ENCODE results near the gene ZBTB3.
A peak's percentile ranks its signal among the peaks of the same experiment; 100 is the strongest.
"Not testable (repeated sequence)": the region's sequence is repeated elsewhere in the genome, so short reads cannot be mapped to it uniquely, and the experiment has no call there.

ZBTB3 gene

DNA sequence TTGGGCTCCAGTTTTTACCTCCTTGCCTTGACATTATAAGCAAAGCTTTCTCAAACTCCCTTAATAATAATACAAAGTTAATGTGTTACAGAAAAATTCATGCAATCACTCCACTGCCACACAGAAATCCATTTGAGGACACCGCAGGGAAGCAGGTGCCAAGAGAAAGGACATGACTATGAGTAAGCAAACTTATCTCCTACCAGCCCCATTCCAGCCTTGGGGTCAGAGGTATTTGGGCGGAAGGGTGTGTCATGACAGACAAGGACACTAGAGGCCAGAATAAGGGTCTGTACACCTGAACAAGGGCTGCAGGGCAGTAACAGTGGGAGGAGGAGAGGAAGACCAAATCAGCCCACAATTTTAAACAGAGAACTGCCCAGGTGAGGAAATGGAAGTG, 40.6 kb downstream of the ZBTB3 start:
- DNase-seq, result no peak

DNA sequence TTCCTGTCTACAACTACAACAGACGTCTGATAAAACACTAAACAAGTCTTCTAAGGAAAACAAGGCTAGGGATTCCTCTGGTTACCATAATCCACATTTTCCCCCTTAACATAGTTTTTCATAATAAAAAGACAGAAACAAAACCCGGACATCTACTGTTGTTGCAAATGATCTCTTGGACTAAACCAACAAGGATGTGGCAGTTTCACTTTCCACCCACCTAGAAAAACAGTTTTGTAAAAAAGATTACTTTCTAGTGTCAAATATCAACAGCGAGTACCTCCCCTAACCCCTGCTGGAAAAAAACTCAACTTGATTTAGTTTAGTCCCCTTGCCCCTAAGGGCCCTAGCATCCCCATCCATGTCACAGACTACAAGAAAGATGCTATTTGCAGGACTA, 41.1 kb downstream of the ZBTB3 start:
- DNase-seq, result no peak

DNA sequence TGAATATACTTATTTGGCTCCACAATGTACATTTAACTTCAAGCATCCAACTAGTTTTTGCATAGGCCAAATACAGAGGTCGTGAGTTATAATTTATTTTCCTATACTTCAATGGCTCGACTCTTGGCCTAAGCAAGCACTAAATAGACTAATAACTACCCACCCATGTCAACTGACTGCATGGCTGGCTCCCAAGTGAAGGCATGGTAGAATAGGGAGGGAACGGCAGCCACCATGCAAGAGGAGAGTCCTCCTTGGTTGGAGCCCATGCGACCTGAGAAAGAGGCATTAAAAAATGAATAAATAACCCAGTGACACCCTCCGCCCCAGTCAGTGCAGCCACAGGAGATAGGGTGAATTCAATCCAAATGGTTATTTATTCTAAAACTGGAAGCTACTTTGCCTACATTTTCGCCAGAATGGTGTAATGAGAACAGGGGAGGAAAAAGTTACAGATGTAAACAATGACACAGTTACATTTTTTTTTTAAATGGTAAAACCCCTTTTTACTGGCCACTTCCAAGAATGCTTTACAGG, 41.6 kb downstream of the ZBTB3 start:
- no peak for DNase-seq

DNA sequence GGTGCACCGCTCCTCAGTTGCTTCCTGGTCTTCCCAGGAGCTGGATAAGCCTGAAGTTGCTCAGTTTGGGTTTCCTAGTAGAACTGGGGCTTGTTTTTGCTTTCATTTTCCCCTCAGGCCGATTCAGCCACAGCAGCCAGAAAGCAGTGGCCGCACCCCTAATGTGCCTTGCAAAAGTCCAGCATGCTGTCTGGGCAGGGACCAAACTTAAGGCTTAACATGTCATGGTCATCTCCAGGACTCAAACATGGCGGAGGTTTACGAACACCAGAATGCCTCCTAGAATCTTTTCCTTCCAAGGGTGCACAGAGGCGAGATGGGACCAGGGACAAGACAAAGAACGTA, 44.0 kb downstream of the ZBTB3 start:
- no peak for DNase-seq

DNA sequence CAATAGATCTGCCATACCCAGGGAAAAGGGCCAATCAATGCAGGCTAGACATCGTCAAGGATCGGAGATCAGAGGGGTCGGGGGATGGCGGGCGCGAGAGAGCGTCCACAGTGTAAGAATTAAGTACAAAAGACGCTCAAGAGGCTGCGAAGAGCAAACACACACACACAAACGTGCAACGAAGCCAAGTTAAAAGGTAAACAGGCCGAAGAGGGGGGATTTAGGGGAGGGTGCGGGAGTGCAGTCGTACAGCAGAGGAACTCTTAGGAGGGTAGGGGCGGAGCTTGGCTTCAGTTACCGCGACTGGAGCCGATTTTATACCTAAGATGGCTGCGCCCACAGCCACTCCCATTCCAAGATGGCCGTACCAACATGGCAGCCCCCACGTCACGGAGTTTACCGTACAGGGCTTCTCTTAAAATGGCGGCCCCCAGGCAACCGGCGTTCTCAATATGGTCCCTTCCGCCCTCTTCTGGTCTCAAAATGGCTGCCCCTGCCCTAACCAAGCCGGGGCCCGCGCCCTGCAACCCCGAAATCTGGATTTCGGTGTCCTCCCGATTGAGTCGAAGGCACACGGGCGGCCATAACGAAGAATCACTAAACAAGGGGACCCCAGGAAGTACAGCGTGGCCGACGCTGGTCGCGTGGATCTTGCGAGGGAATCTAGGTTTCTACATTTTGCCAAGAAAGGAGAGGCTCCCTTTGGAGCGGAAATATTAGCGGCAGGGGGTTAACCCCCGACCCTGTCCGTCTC, 44.5 kb downstream of the ZBTB3 start:
- peak; percentile 94 for DNase-seq

DNA sequence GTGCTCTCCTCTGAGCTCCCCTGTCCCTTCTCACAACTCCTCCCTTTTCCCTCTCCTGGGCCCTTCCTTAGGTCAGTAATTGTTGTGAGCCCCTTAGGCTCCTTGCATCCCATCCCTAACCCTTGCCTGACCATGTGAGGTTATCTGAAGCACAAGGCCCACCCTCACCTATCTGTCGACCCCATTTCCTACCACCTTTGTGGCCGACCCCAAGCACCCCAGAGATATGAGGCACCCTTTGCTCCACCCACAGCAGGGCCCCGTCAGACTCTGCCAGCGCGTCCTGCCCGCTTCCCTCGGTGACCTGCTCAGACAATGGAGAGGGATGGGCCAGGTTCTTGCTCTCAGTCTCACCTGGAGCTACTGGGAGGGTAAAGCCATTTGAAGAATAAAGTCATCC, 45.2 kb downstream of the ZBTB3 start:
- DNase-seq, result peak; percentile 40

DNA sequence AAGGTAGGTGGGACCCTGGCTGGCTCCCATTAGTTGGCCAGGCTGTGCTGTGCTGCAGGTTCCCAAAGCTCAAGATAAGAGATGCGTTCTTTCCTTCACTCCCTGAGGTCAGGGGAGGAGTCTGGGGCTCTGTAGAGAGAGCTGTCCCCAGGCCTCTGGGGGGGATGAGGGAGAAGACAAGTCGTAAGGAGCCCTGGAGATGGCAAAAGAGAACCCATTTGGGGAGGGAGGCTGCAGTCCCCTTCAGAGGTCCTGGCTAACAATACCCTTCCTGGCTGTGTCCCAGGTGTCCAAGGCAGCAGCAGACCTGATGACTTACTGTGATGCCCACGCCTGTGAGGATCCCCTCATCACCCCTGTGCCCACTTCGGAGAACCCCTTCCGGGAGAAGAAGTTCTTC, 45.6 kb downstream of the ZBTB3 start:
- DNase-seq, result no peak

DNA sequence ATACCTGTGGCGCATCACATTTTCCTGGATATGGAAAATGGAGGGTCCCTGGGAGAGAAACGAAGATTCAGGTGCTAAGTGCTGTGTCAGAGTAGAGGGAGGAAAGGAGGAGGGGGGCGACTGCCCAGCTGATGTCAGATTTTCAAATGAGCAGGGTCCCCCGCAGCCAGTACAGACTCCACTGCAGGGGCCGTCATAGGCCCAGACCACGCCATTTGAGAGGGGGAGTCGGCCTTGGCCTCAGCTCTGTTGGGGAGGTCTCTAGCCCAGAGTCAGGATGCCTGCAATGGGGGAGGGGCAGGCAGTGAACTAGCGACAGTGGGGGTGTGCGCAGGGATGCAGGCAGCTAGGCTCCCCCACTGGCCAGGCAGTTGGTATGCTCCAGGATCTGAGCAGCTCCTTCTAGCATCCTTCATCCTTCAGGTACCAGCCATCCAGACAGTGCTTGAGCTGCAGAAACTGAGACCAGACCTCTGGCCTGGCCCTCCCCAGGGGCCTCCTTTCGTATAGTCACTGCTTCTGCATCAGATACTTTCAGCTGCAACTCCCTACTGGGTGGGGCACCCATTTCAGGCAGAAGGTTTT, 46.6 kb downstream of the ZBTB3 start, which contains the start of the genes BSCL2 and GNG3:
Gene BSCL2, minus strand, starts transcription at position 148 of the 585 bp plus-strand sequence. CDS start 229 bp downstream, outside the sequence.
Gene GNG3, plus strand, starts transcription at position 400 of the 585 bp plus-strand sequence. CDS start 620 bp downstream, outside the sequence.
- no peak for DNase-seq

DNA sequence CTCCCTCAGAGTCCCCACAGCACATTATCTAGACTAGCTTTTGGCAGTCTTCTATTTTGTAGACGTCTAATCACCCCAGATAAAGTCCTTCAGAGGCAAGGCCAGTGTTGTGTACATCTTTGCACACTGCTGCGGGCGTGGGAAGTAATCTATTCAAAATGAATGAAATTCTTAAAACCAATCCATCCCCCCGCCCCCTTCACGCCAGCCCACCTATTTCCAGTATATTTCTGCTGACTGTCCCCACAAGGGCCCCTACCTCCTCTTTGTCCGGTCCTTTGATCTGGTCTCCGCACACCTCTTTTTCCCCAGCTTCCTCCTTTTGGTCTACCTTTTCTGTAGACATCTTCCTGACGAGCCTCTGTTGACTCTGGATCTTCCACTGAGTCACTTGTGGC, 47.1 kb downstream of the ZBTB3 start:
- DNase-seq, result no peak

DNA sequence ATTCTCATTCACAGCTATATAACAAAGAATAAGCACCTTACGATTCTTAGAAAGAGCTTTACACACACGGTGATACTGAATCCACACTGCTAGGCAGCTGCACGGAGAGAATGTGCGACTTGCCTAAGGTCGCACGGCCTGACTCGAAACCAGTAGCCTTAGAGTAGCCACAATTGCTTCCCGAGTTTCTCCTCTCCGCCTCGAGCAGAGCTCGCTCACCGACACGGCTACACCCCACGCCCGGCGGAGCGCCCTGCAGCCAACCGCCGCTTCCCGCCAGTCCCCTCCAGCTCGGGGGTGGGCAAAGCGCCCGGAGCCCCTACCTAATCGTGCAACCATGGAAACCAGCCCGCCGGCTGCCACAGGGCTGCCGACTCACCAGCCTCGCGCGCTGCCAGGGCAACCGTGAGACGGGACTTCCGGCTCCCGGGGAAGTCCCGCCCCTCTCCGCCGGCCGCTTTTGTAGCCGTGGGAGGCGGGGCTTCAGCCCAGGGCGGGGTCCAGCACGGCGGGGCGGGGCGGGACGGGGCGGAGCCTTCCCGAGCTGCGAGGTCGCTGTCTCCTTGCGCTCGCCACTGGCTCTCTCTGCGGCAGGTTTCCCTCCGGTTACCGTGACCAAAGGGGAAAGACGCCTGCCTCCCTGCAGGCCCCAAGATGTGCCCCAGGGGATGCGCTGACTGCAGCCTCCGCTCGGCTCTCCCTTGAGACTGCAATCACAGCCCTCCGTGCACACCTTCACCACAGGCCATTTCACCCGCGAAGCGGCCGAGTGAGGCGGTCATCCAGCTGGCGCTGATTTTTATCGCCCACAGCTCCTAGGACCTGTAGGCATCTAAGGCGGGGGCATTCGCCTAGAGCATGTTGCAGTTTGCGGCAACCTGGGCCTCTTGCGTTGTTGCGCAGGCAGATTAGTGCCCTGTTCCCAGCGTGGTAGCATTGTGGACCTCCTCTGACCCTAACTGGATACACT, 47.8 kb downstream of the ZBTB3 start:
- DNase-seq, result peak; percentile 88

DNA sequence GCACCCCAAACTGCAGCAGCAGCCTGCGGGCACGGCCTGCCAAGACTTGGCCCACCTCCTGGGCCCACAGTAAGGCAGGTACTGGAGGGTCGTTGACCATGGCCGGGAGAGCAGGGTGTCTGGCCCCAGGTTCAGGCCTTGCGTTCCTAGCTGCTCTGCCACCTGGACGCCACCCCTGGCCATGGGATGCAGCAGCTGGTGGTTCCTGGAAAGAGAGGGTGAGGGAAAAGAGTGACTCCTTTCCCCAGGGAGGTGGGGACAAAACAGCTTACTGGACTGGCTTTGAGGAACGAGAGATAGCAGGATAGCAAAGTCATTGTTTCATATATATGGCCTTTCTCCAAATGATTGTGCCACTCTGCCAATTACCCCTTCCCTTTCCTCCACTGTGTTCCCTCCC, 48.5 kb downstream of the ZBTB3 start:
- no peak for DNase-seq

DNA sequence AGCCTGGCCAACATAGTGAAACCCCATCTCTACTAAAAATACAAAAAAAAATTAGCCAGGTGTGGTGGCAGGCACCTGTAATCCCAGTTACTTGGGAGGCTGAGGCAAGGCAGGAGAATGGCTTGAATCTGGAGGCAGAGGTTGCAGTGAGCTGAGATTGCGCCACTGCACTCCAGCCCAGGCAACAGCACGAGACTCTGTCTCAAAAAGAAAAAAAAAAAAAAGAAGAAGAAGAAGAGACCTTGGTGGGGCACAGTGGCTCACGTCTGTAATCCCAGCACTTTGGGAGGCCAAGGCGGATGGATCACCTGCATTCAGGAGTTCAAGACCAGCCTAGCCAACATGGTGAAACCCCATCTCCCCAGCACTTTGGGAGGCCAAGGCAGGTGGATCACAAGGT, 50.0 kb downstream of the ZBTB3 start:
- DNase-seq, result not testable (repeated sequence)

DNA sequence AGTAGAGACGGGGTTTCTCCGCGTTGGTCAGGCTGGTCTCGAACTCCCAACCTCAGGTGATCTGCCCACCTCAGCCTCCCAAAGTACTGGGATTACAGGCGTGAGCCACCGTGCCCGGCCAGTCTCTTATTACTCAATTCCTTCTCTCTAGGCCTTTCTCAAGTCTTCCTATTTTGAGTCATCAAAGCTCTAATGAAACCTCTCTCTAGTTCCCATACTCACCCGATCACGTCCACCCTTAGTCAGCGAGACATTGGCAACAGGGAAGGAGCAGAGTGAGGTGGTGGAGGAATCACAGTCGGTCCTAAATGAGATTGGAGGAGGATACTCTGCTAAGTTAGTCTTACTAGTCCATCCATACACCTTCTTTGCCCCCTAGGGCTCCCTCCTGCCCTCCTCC, 51.7 kb downstream of the ZBTB3 start:
- DNase-seq, result no peak
